ENCODE measurements around the gene MEIOB.
A peak's percentile ranks its signal among the peaks of the same experiment; 100 is the strongest.

Gene MEIOB

DNA sequence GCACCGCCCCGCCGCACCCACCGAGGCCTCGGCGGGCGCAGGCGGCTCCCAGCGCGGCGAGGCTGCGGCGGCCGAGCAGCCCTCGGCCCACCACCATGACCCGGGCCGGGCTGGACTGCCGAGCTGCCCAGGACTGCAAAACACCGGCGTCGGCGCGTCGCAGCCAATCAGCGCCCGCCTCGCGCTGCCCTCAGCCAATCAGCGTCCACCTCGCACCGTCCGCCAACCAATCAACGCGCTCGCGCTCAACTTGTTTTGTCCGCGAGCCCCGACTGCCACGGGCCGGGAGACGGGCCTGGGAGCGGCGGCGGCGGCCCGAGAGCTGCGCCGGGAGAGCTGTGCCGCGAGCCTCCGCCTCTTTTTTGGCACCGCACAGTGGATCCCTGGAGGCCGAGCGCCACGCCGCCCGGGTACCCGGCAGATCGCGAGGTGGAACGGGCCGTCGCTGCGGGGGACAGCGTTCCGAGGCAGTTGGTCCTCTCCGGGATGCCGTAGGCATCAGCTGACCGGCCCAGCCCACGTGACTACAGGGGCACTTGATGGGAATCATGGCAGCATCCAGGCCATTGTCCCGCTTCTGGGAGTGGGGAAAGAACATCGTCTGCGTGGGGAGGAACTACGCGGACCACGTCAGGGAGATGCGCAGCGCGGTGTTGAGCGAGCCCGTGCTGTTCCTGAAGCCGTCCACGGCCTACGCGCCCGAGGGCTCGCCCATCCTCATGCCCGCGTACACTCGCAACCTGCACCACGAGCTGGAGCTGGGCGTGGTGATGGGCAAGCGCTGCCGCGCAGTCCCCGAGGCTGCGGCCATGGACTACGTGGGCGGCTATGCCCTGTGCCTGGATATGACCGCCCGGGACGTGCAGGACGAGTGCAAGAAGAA is 45.0 kb downstream of the MEIOB start, which contains the start of the genes FAHD1 and HAGH:
FAHD1 (plus strand) TSS at position 516 of the 883 bp plus-strand sequence; CDS start at position 549, 33 bp downstream.
HAGH (minus strand) TSS at position 135 of the 883 bp plus-strand sequence; CDS start at position 97, 38 bp downstream.
- DNase-seq = peak; percentile 86

DNA sequence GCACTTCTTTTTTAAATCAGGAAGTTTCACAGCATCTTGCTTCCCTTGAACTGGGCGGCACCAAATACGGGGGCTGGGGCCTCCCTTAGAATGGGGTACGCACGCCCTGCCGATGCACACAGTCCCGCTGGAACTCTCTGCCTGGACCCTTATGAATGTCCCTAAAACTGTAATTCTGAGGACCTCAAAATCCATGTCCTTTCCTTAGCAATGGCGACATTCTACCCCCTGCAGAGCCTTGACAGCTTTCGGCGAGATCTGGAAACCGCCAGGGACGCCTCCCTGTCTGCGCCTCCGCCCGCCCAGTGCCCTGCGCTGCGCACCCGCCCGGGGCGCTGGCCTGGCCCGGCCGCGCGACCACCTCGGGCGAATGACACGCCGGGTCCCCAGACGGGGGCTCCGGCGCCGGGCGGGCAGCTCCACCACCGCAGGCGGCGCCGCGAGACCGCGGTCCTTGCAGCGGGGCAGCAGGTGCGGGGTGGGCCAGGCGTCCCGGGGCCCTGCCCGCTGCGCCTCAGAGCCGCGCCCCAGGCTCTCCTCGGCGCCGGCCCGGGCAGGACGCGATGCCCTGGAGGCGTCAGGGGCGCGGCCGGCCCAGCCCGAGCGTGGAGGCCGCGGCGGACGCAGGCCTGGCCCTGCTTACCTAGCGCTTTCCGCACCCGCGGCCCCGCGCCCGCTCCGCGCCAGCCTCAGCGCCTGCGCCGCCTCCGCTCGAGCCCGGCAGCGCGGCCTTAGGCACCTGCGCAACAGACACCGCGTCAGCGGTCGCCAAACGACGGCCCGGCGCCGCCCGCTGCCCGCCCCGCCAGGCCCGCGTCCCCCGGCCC is 45.9 kb downstream of the MEIOB start:
- DNase-seq = peak; percentile 68

DNA sequence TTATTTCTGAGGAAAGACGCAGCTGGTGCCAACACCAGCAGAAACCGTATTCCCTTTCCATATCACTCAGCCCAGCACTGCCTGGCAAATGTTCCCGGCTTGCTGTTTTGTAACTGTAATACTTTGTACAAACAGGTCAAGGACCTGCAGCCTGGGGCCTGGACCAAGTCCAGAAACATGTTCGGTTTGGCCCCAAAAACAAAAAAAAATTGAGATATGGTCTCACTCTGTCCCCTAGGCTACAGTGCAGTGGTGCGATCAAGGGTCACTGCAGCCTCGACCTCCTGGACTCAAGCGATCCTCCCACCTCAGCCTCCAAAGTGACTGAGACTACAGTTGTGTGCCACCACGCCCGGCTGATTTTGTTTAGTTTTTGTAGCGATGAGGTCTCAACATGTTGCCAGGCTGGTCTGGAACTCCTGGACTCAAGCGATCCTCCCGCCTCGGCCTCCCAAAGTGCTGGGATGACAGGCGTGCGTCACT is 46.5 kb downstream of the MEIOB start:
- DNase-seq = no peak

DNA sequence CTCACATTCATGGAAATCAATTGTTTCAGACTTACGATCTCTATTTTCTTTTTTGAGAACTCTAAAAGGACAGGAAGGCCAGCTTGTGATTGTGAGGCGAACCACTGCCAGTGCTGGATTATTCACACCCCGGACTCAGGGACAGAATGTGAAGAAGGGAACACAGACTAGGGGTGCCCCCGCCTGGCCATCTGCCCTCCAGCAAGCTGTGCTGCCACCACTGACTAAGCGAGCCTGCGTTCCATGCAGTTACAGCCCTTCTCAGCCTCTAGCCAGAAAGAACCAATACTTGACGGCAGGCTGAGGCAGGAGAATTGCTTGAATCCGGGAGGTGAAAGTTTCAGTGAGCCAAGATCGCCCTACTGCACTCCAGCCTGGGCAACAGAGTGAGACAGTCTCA is 48.1 kb downstream of the MEIOB start:
- no peak for DNase-seq

DNA sequence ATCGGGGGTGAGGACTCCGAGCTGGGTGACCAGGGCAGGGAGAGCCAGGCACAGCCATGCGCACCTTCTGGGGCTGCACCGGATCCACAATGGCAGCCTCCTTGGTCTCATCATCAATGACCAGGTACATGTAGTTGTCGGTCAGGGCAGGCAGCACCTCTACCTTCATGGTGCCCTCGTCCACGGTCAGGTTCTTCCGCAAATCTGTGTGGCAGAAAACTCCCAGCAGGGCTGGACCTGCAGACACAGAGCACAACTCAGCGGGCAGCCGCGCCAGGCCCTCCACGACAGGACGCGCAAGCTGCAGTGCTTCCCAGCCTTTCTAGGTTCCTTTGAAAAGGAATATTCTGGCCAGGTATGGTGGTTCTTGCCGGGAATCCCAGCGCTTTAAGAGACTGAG is 49.2 kb downstream of the MEIOB start:
- DNase-seq = no peak

DNA sequence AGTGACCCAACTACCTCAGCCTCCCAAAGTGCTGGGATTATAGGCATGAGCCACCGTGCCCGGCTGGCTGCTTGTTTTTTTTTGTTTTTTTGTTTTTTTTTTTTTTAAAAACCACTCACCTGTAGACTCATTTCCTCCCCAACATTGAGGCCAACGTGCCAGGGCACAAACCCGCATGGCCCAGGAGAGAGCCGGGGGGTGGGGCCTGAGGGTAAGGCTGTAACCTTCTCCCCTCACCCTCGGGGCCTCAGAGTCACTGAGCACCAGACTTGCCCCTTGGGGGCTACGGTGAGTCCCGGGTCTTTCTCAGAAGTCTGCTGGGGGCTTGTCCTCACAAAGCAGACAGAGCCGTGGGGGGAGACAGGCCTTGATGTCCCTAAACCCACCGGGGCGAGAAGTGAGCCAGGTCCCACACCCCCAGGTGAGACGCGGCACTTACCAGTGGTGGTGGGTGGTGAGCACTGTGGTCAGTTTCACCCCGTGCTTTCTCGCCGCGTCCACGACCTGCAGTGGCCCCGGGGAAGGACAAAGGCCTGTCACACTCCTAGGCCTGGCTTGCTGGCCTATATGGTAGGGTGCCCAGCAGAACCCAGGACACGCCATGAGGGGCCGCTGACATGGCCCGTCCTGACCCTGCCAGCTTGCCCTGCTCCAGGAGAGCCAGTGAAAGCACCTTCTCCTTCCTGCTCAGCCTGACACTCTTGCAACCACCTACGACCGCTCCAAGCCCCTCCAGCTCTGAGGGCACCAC is 49.9 kb downstream of the MEIOB start:
- DNase-seq = no peak

DNA sequence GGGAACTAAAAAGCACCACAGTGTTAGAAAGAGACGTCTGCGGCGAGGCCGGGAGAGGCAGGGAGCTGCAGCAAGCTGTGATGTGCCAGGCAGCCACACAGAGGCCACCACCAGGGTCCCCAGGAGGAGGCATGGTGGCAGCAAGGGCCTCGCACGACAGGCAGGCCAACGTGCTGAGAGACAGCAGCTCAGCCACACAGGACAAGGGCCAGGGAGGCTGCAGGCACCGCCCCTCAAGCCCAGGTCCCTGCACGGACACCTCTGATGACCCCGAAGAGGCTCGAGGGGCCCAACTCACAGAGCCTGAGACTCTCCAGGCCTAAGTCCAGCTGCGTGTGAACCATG is 51.0 kb downstream of the MEIOB start:
- DNase-seq = no peak

DNA sequence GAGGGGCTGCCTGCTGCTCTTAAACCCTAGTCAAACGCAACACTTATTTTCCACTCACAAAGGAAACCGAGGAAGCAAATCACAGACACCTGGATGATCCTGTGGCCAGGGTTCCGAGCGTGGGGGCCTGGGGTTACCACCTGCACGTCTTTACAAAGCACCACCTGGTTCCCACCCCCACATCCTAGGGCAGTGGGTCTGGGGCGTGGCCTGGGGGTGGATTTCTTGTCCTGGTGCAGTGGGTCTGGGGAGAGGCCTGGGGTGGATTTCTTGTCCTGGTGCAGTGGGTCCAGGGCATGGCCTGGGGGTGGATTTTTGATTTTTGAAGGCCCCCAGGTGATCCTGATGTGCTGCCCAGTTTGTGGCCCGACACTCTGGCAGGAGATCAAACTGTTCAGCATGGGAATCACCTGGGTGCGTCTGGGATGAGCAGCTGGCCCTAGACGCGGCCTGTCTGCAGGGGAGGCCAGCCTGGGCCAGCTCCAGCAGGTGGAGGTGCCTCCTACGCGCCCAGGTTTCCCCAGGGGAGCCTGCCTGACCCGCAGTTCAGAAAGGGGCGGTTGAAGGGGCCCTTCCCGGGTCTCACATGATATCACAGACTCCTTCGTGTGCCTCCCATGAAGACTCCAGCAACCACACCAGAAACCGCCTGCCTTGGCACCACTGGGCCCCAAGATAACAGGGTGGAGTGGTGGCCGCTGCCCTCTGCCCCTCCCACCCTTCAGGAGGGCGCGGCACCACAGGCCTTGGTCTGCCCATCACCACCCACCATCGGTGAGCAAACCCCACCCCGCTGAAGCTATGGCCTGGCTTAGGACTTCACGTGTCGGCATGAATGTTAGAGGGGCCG is 51.6 kb downstream of the MEIOB start:
- DNase-seq = no peak

DNA sequence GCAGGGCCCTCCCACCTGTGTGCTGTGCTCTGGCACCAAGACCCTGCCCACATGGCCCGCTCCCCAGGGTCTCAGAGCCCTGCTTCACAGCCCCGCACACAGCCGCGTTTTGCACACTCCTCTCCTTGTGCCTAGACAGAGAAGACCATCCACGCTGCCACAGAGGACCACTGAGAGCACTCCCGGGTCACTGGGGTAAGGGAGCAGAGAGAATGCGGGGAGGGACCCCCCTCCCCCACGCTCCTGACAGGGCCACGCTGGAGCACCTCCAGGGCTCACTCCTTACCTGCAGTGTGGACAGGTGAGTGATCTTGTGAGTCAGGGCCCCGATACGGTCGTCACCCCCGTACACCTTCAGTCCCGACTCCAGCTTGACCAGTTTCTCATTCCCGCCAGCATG is 52.4 kb downstream of the MEIOB start:
- no peak for DNase-seq

DNA sequence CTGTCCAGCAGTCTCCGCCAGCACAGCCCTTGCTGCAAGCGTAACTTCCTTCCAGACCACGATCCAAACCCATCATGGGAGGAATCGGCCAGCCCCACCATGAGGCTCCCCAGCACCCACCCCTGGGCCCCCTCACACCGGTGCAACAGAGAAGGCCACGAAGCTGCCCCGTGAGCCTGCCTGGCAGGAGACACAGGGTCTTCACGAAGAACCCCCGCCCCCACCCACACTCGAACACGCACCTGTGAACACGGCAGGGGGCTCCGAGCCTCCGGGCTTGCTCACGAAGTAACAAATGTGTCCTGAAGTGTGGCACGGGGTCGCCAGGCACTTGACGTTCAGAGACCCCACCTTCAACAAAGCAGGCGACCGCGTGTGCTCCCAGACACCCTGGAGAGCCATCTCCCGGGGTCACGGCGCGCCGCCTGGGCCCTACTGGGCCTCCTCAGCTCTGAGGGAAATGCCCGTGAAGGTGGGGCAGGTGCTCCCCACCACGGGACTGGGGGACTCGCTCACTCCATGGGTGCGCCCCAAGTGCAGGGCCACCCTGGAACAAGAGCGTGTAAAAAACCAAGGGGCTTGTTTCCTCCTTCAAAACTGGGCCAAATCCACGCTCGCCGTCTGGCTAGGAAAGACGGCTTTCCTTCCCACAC is 53.0 kb downstream of the MEIOB start:
- no peak for DNase-seq

DNA sequence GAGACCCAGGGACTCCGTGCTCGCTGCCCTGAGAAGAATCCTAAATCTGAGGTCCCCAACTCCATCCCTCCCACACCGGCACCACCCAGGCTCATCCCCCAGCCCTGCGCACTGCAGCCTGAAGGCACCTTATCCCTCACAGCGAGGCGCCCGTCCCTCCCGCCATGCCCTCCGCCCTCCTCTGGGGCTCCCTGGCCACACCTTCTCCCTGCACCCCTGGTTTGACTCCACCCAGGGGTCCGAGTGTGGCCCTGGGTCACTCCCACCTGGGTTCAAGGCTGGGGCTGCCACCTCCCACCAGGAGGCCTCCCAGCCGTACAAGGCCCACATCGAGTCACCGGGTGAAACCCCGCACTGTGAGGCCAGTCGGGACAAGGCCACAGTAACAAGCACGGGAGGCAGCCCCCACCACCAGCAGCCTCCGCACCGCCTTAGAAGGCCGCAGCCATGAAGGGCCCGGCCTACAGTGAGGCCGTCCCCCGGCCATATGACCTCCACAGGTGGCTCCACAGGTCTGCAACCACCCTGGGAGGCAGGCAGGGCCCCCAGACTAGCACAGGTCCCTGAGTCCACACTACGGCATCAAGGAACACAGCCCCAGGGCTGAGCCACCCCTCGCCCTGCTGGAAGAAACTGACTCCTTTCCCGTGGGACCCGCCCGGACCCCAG is 53.6 kb downstream of the MEIOB start:
- DNase-seq = no peak

DNA sequence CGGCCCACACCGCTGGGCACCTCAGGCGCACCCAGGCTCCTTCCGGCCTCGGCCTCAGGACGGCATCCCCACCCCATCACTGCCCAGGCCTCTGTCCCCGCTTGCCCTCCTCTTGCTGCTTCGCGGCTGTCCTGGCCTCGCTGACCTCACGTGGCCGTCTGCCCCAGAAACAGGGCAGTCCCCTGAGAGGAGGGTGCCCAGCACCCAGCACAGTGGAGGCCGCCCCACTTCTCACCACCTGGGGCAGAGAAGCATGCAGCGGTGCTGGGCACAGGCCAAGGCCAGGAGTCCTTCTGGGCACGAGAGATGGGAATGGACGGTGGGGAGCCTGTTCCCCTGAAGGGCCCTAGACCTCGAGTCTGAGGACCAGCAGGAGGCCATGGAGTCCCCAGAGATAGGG is 54.2 kb downstream of the MEIOB start:
- DNase-seq = no peak

DNA sequence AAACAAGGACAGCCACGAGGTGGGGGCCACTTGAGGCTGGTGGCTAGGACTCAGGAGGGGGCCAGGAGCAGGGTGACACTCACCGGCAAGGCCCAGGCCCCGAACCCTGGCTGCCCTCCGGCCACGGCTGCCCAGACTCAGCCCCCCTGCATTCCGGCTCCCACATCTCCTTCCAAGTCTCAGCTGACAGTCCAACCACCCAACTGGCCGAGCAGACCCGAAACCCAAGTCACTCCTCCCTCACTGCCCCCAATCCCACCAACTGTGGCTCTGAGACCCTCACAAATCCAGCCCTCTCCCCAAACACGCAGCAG is 54.7 kb downstream of the MEIOB start:
- no peak for DNase-seq

DNA sequence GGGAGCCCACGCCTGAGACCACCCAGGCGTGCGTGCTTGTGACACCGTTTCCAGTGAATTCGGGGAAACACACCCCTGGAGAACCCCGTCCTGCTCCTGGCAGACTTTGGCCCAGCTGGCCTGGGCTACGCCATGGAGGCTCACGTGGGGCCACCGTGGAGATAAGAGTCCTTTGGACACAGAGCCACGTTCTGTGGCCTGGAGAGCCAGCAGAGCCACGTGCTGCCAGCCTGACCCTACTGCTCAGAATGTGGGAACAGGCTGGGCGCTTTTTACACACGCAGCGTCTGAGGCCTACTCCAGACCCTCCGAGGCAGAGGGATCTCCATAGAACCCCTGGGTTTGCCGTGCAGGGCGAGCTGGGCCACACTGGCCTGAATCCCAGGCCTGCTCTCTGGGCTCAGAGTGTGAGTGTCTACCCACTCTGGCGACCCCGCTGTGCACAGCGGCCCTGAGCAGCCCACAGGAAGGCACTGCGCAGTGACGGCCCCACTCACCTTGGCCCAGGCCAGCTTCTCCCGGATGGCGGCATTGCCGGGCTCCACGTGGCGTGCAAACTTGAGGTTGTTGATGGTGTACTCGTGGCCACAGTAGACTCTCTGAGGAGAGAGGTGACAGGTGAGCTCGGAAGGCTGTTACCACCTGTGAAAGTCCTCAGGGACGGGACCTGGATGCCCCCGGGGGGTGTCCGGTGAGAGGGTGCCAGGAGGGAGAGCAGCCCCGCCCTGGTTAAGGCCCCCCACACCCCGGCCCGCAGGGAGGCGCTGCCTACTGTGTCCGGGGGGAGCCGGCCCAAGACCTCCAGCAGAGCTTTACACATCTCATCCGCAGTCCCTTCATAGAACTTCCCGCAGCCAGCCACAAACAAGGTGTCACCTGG is 55.3 kb downstream of the MEIOB start:
- DNase-seq = no peak

DNA sequence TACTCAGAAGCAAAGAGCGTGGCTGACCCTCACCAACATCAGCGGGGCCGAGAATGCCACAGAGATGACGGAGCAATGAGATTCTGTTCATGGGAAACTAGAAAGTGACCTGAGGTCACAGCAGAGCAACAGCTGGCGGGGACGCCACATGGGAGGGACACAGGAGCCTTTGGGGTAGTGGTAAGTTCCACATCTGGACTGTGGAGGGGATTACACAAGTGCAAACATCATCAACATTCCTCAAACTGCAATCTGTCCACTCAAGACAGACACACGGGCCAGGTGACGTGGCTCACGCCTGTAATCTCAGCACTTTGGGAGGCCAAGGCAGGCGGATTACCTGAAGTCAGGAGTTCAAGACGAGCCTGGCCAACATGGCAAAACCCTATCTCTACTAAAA is 56.5 kb downstream of the MEIOB start:
- DNase-seq = no peak

DNA sequence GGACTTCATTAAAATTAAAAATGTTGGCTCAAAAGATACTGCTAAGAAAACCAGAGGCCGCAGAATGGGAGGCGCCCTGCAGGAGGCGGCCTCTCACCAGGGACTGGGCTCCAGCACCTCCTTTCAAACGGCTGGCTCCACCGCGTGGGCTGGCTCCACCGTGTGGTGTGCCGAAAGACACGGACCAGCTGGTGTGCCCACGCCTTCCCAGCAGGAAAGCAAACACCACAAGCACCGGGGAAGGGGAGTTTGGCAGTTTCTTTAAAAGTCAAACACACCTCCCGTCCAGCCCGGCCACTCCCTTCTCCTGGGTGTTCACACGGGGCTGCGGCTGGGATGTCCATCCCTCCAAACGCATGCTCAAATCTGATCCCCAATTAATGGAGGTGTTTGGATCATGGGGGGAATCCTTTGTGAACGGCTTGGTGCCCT is 59.2 kb downstream of the MEIOB start:
- peak; percentile 54 for DNase-seq

DNA sequence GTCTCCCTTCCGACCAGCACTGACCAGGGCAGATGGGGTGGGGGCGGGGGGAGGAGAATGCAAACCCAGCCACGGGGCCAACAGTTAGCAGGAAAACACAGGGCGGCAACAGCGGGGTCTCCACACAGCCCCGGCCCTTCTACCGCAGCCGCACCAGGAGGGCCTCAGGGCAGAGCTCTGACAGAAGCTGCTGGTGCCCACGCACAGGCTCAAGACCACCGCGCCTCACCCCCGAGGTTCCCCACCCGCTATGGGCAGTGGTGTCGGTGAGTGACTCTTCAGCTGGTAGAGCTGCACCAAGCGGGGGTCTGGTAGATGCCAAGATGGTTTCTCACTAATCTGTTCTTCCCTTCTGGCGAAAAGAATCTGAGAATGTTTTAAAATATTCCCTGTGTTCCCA is 61.4 kb downstream of the MEIOB start:
- no peak for DNase-seq

DNA sequence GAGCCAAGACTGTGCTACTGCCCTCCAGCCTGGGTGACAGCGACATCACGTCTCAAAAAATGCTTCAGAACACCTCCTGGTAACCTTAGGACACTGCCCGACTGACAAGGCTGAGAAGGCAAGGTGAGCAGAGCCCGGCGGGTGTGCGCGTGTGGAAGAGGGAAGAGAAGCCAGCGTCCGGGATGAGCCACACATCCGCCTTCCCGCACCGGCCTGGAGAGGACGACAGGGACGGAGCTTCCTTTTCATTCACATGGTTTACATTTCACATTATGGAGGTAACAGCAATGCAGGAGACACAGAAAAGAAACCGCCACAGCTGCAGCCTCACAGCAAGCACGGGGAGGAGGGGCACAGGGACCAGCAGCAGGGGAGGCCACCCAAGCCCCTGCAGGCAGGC is 61.9 kb downstream of the MEIOB start:
- no peak for DNase-seq

DNA sequence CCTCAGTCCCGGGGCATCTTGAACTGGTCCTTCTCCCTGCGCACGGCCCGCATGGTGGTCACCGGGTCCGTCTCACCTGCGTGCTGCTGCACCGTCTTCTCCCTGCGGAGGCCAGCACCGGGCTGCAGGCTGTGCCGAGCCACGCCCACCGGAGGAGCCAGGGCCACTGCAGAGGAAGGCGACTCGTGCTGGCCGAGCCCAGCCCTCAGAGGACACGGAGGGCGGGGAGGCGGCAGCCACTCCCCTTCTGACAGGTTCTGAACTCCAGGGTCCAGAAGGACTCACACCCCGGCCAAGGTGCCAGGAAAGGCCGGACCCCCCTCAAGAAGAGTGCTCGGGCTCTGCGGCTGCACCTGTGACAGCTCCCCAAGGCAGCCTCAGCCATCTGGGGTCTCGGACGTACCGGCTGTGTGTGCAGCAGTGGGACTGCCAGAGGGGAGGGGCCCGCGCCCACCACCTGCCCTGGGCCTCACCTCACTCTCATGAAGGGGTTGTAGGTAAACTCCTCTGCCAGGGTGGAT is 62.6 kb downstream of the MEIOB start:
- DNase-seq = no peak

DNA sequence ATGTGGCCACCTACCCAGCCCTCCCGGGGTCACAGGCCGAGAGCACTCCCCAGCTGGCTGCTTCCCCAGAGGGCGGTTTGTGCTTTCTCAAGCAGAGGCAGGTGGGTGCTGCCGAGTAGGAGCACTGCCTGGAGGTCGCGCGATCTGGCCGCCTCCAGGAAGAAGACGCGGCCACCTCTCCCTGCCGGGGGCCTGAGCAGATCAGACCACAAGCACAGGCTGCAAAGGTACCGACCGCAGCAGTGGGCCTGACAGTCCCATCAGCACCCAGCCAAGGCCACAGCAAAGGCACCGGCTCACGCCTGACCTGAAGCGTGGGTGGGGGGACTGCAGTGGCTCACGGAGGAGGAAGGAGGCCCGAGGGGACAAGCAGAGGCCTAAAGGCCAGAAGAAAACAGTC is 63.3 kb downstream of the MEIOB start:
- no peak for DNase-seq
